ENCODE results near the gene ST6GALNAC4.

The ST6GALNAC4 gene

GRCh38 chr9:127928676-127929624 is 12.1 kb upstream of the ST6GALNAC4 start:
- DNase-seq, result no peak

- DNase-seq, result no peak
These were observed 11.3 kb upstream of the ST6GALNAC4 start for GRCh38 chr9:127927988-127928675.

- DNase-seq, result peak; percentile 81
These were observed 10.6 kb upstream of the ST6GALNAC4 start for GRCh38 chr9:127927201-127927987.

- DNase-seq, result no peak
These were observed 10.0 kb upstream of the ST6GALNAC4 start for GRCh38 chr9:127926906-127927200.

GRCh38 chr9:127925959-127926905 is 9.4 kb upstream of the ST6GALNAC4 start:
- no peak for DNase-seq

- DNase-seq, result no peak
These were observed 8.0 kb upstream of the ST6GALNAC4 start for GRCh38 chr9:127924736-127925444.

GRCh38 chr9:127923771-127924170 is 6.9 kb upstream of the ST6GALNAC4 start:
- DNase-seq, result no peak

- DNase-seq, result no peak
These were observed 6.2 kb upstream of the ST6GALNAC4 start for GRCh38 chr9:127923046-127923445.

GRCh38 chr9:127921557-127922120 is 4.8 kb upstream of the ST6GALNAC4 start:
- peak; percentile 72 for DNase-seq

GRCh38 chr9:127920794-127921193 is 4.0 kb upstream of the ST6GALNAC4 start:
- no peak for DNase-seq

- no peak for DNase-seq
These were observed 2.5 kb upstream of the ST6GALNAC4 start for GRCh38 chr9:127919253-127919815.

- DNase-seq, result no peak
These were observed 1.6 kb upstream of the ST6GALNAC4 start for GRCh38 chr9:127918183-127919107.

GRCh38 chr9:127917603-127918002 is 762 bp upstream of the ST6GALNAC4 start:
- DNase-seq, result no peak

- DNase-seq, result peak; percentile 28
These were observed 781 bp downstream of the ST6GALNAC4 start for GRCh38 chr9:127915801-127916719.

- DNase-seq, result no peak
These were observed 1.5 kb downstream of the ST6GALNAC4 start for GRCh38 chr9:127915325-127915752.

- DNase-seq, result no peak
These were observed 3.2 kb downstream of the ST6GALNAC4 start for GRCh38 chr9:127913682-127914081.

- no peak for DNase-seq
These were observed 4.0 kb downstream of the ST6GALNAC4 start for GRCh38 chr9:127912882-127913281.

- no peak for DNase-seq
These were observed 4.5 kb downstream of the ST6GALNAC4 start for GRCh38 chr9:127912296-127912695.
